ENCODE data around the gene RALGPS2. TPM values are rescaled to one million over a fixed set of nuclear protein-coding genes. Genes with fewer than 3 reads are reported as not detected.

RALGPS2 gene
- total and polyA plus RNA-seq, 2 of the 13 experiments (the other 11 are each of a cell fraction or from before 2014, with no cell fraction given) = 15.6 to 36.0 TPM

GRCh38 chr1:178686407-178686806 lies 38.6 kb upstream of the RALGPS2 start:
- Histone ChIP-seq H3K27ac (ENCODE audit: extremely low read length, insufficient read depth, low read length) (no peak overlapping the region), H3K36me3 (replicated peaks in 1 of 2; ENCODE audit: control insufficient read depth in 1 of 2, insufficient read depth in 2 of 2, low read length in 2 of 2) (no peaks in the 10 kb centered on the region), H3K79me2 (ENCODE audit: insufficient read depth, low read length) (no peaks in the 10 kb centered on the region), H4K20me1 (ENCODE audit: insufficient read depth, low read length) (no peaks in the 10 kb centered on the region), H2AFZ (ENCODE audit: low read length) (no peak overlapping the region), H3K9me3 (ENCODE audit: low read length) (no peaks in the 10 kb centered on the region), H3K4me1 (ENCODE audit: insufficient read depth, low read length) (peaks cover 41% of the 10 kb centered on the region), H3K4me3 (replicated peaks in 1 of 3; ENCODE audit: insufficient read depth in 1 of 3, low read depth in 2 of 3, low read length in 3 of 3) (no peak overlapping the region), H3K4me2 (ENCODE audit: low read depth, low read length) (no peak overlapping the region), H3K9ac (ENCODE audit: insufficient read depth, low read depth, low read length) (no peak overlapping the region), H3K27me3 (ENCODE audit: control insufficient read depth in 1 of 2, insufficient read depth in 2 of 2, low read length in 2 of 2) (peaks cover 0 to 3% of the 10 kb centered on the region in 2 experiments; a peak in 1 of 5 replicates)
- DNase-seq (ENCODE audit: low spot score) (no peak), FAIRE-seq (no peak), ATAC-seq (no peak)
- intact Hi-C loops (cut with micrococcal nuclease; ENCODE audit: unreplicated experiment) (loop anchor here (10.0 kb wide), 2 partner anchors 62 to 142 kb away; no protein-coding TSS in a partner anchor), in situ Hi-C loops (cut with HindIII; ENCODE audit: extremely low pct_ligation_motif_present, low pct_unique_long_range_greater_than_20kb) (no loop called here)
- ChIA-PET CTCF (ENCODE audit: low intra/inter-chr PET ratio, low total read pairs) (no interaction called here), POLR2A (no interaction called here)
- no TSS peak for BruUV-seq (replicated peaks)
- WGBS (ENCODE audit: low lambda C conversion rate) = 72% methylated on average over 1 of the region's 1 CpG
- no peak for TF ChIP-seq ZNF225 (CRISPR knock-in tag; IDR thresholded peaks at IDR 0.05)

- Histone ChIP-seq H3K4me2 (ENCODE audit: low read depth, low read length) (no peak overlapping the region), H3K27me3 (ENCODE audit: control insufficient read depth in 1 of 2, insufficient read depth in 2 of 2, low read length in 2 of 2) (peaks cover 0 to 3% of the 10 kb centered on the region in 2 experiments; a peak in 2 of 5 replicates), H3K4me3 (replicated peaks in 1 of 3; ENCODE audit: insufficient read depth in 1 of 3, low read depth in 2 of 3, low read length in 3 of 3) (no peak overlapping the region), H2AFZ (ENCODE audit: low read length) (no peak overlapping the region), H3K27ac (ENCODE audit: extremely low read length, insufficient read depth, low read length) (no peak overlapping the region), H3K9ac (ENCODE audit: insufficient read depth, low read depth, low read length) (no peak overlapping the region), H3K79me2 (ENCODE audit: insufficient read depth, low read length) (no peaks in the 10 kb centered on the region), H4K20me1 (ENCODE audit: insufficient read depth, low read length) (no peaks in the 10 kb centered on the region), H3K9me3 (ENCODE audit: low read length) (no peaks in the 10 kb centered on the region), H3K36me3 (replicated peaks in 1 of 2; ENCODE audit: control insufficient read depth in 1 of 2, insufficient read depth in 2 of 2, low read length in 2 of 2) (no peaks in the 10 kb centered on the region), H3K4me1 (ENCODE audit: insufficient read depth, low read length) (peaks cover 22% of the 10 kb centered on the region)
- no TSS peak for BruUV-seq (replicated peaks)
- in situ Hi-C loops (cut with HindIII; ENCODE audit: extremely low pct_ligation_motif_present, low pct_unique_long_range_greater_than_20kb) = no loop called here
- POLR2A ChIA-PET = interaction anchor here (1.1 kb wide), 1 partner anchor 146 kb away, joined by 3 read pairs; no protein-coding TSS in a partner anchor
- no peak for ATAC-seq
- CTCF ChIA-PET (ENCODE audit: low intra/inter-chr PET ratio, low total read pairs) = no interaction called here
- no peak for FAIRE-seq
- intact Hi-C loops (cut with micrococcal nuclease; ENCODE audit: unreplicated experiment) = loop anchor here (10.0 kb wide), 2 partner anchors 63 to 143 kb away; no protein-coding TSS in a partner anchor
- WGBS (ENCODE audit: low lambda C conversion rate) = 40% methylated on average over 2 of the region's 2 CpGs
- DNase-seq (ENCODE audit: low spot score) = no peak
- TF ChIP-seq ZBTB44 (CRISPR knock-in tag; IDR thresholded peaks at IDR 0.05) (no peak), ZNF326 (CRISPR knock-in tag; IDR thresholded peaks at IDR 0.05; ENCODE audit: borderline replicate concordance) (no peak), ZSCAN12 (CRISPR knock-in tag; IDR thresholded peaks at IDR 0.05) (no peak), THYN1 (CRISPR knock-in tag; IDR thresholded peaks at IDR 0.05; ENCODE audit: borderline replicate concordance, low read depth) (no peak), CSRNP2 (CRISPR knock-in tag; conservative IDR thresholded peaks at IDR 0.05; ENCODE audit: low read depth) (no peak), BCL6 (CRISPR knock-in tag; IDR thresholded peaks at IDR 0.05) (no peak), HNRNPH1 (optimal IDR thresholded peaks at IDR 0.05; ENCODE audit: low read depth, low read length) (no peak), ZNF362 (CRISPR knock-in tag; IDR thresholded peaks at IDR 0.05; ENCODE audit: borderline replicate concordance) (no peak), REXO4 (CRISPR knock-in tag; IDR thresholded peaks at IDR 0.05; ENCODE audit: borderline replicate concordance) (no peak), TBX3 (IDR thresholded peaks at IDR 0.05; ENCODE audit: borderline replicate concordance) (no peak), ELK4 (CRISPR knock-in tag; IDR thresholded peaks at IDR 0.05; ENCODE audit: borderline replicate concordance) (no peak)
Measured at GRCh38 chr1:178688244-178688643, 36.8 kb upstream of the RALGPS2 start.

Measured in HepG2 (cell line).